OCI-LY3 (cell line): Measurements from ENCODE around the gene SCN1A.

Source experiments
- CTCF ChIP-seq: fragments of 200-600, 300-600 bp; sonication (generic); IDR thresholded peaks from 2 replicates; pipeline ENCODE4 v1.5.1; 2014; ENCODE audit warnings: antibody characterized with exemption, low read length, low read depth
- EZH2phosphoT487 ChIP-seq: fragments of 200-600 bp; shearing (Covaris generic); IDR thresholded peaks from 2 replicates; pipeline ENCODE4 v1.6.1; 2018; ENCODE audit warnings: antibody characterized with exemption, mixed run types, low read depth

GRCh38 chr2:166147883-166148282 is 20.1 kb upstream of the SCN1A start:
- TF ChIP-seq CTCF (no peak), EZH2phosphoT487 (no peak)
